ENCODE measurements around the gene NAPB.

NAPB gene

GRCh38 chr20:23337312-23337711 is 84.0 kb downstream of the NAPB start:
- no peak for FAIRE-seq
- DNase-seq (ENCODE audit: insufficient read length, low spot score) = no peak
- no peak for TF ChIP-seq CTCF (IDR thresholded peaks at IDR 0.05; ENCODE audit: insufficient read depth, missing control alignments)

GRCh38 chr20:23336476-23336875 is 84.8 kb downstream of the NAPB start:
- no peak for DNase-seq (ENCODE audit: insufficient read length, low spot score)
- TF ChIP-seq CTCF (IDR thresholded peaks at IDR 0.05; ENCODE audit: insufficient read depth, missing control alignments) = no peak
- FAIRE-seq = no peak

- no peak for TF ChIP-seq CTCF (IDR thresholded peaks at IDR 0.05; ENCODE audit: insufficient read depth, missing control alignments)
- no peak for DNase-seq (ENCODE audit: insufficient read length, low spot score)
- no peak for FAIRE-seq
Observed at GRCh38 chr20:23335521-23335920, 85.8 kb downstream of the NAPB start.

GRCh38 chr20:23334111-23334510 is 87.2 kb downstream of the NAPB start:
- FAIRE-seq (no peak), DNase-seq (ENCODE audit: insufficient read length, low spot score) (no peak)
- no peak for TF ChIP-seq CTCF (IDR thresholded peaks at IDR 0.05; ENCODE audit: insufficient read depth, missing control alignments)

GRCh38 chr20:23332467-23332866 is 88.8 kb downstream of the NAPB start:
- DNase-seq (ENCODE audit: insufficient read length, low spot score) (no peak), FAIRE-seq (no peak)
- TF ChIP-seq CTCF (IDR thresholded peaks at IDR 0.05; ENCODE audit: insufficient read depth, missing control alignments) = no peak

- TF ChIP-seq CTCF (IDR thresholded peaks at IDR 0.05; ENCODE audit: insufficient read depth, missing control alignments) = no peak
- FAIRE-seq (no peak), DNase-seq (ENCODE audit: insufficient read length, low spot score) (no peak)
Observed at GRCh38 chr20:23331450-23332350, 89.6 kb downstream of the NAPB start.

- TF ChIP-seq CTCF (IDR thresholded peaks at IDR 0.05; ENCODE audit: insufficient read depth, missing control alignments) = no peak
- DNase-seq (ENCODE audit: insufficient read length, low spot score) = no peak
- no peak for FAIRE-seq
Observed at GRCh38 chr20:23327617-23328333, 93.5 kb downstream of the NAPB start.

Data from D721Med (cell line).